ENCODE measurements around the gene RPL13. TPM values are rescaled to one million over a fixed set of nuclear protein-coding genes. Genes with fewer than 3 reads are reported as not detected.
A peak's percentile ranks its signal among the peaks of the same experiment; 100 is the strongest.

RPL13 gene
- total RNA-seq, 3 donors from 2014 or later, result 1,693 to 1,792 (median 1,717) TPM

DNA sequence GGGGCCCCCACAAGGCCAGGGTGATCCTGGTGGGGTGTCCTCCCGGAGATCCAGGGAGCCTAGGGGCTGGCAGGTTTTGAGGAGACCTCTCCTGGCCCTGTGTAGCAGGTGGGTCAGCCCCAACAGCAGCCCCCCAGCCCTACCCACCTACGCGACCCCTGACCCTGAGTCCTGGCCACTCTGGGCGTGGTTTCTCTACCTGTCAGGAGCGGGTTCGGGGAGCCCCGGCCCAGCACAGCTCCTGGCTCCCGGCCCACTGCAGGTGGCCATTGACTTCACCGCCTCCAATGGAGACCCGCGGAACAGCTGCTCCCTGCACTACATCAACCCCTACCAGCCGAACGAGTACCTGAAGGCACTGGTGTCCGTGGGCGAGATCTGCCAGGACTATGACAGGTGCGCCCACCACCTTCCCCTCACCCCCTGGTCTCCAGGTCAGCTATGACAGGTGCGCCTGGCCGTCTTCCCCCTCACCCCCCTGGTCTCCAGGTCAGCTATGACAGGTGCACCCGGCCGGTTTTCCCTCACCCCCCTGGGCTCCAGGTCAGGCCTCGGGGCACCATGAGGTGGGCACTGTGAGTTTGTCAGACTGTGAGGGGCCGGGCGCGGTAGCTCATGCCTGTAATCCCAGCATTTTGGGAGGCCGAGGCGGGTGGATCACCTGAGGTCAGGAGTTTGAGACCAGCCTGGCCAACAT is 28.1 kb downstream of the RPL13 start:
- no peaks in the 10 kb centered on the region for H3K36me3 ChIP-seq (ENCODE audit: low read depth)
- DNase-seq (no peak), ATAC-seq (no peak)
- TF ChIP-seq, protein P1, sequence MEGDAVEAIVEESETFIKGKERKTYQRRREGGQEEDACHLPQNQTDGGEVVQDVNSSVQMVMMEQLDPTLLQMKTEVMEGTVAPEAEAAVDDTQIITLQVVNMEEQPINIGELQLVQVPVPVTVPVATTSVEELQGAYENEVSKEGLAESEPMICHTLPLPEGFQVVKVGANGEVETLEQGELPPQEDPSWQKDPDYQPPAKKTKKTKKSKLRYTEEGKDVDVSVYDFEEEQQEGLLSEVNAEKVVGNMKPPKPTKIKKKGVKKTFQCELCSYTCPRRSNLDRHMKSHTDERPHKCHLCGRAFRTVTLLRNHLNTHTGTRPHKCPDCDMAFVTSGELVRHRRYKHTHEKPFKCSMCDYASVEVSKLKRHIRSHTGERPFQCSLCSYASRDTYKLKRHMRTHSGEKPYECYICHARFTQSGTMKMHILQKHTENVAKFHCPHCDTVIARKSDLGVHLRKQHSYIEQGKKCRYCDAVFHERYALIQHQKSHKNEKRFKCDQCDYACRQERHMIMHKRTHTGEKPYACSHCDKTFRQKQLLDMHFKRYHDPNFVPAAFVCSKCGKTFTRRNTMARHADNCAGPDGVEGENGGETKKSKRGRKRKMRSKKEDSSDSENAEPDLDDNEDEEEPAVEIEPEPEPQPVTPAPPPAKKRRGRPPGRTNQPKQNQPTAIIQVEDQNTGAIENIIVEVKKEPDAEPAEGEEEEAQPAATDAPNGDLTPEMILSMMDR (IDR thresholded peaks at IDR 0.05), result no peak
- H3K4me1 ChIP-seq (ENCODE audit: low read depth), result no peaks in the 10 kb centered on the region
- no peaks in the 10 kb centered on the region for H3K9me3 ChIP-seq
- no peak overlapping the region for H3K4me3 ChIP-seq
- intact Hi-C loops (cut with DNase I, micrococcal nuclease), result no loop called here

DNA sequence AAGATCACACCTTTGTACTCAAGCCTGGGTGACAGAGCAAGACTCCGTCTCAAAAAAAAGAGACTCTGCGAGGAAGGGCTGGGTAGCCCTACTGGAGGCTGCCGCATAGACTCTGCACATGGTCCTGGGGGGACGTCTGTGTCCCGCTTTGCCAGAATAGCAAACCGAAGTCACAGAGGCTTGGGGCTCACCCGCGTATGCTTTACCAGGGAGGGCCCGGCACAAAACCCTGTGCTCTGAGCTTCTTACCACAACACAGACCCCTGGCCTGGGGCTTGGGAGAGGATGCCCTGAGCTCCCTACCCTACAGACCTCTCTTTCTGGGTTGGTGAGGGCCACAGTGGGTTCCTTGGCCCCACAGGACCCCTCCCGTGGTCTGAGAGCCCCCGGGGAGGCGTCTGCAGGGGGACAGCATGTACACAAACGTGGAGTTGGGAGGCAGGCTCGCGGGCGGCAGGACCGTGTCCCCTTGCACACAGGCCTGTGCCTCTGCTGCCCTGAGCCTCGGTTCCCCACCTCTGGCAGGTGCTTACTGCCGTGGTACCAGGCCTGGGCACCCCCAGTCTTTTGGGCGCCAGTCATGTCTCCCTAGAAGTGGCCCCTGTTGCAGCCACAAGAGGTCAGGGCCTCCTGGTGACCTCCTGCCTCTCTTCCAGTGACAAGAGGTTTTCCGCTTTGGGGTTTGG is 28.9 kb downstream of the RPL13 start:
- no peaks in the 10 kb centered on the region for H3K9me3 ChIP-seq
- ATAC-seq (no peak), DNase-seq (no peak)
- TF ChIP-seq, protein P1 (IDR thresholded peaks at IDR 0.05), result no peak
- H3K36me3 ChIP-seq (ENCODE audit: low read depth), result no peaks in the 10 kb centered on the region
- H3K4me3 ChIP-seq, result no peak overlapping the region
- intact Hi-C loops (cut with DNase I, micrococcal nuclease), result no loop called here
- H3K4me1 ChIP-seq (ENCODE audit: low read depth), result no peaks in the 10 kb centered on the region

DNA sequence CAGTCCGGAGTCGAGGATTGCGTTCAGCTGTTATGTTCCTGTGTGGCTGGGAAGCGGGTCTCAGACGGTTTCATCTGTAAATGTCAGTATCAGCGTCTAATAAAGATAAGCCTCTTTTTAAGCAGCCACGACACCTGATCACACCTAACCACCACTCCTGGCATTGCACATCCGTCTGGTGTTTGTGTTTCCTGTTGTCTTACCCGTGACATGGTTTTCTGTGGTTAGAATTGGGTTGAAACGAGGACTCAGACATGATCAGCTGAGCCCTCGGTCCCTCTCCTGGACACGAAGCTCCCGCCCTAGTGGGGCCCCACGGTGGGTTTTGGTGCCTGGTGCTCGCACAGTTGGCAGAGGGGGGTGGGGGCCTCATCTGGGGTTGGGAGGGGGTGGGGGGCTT is 33.4 kb downstream of the RPL13 start:
- intact Hi-C loops (cut with DNase I, micrococcal nuclease), result no loop called here
- H3K4me1 ChIP-seq (ENCODE audit: low read depth), result no peaks in the 10 kb centered on the region
- no peaks in the 10 kb centered on the region for H3K36me3 ChIP-seq (ENCODE audit: low read depth)
- TF ChIP-seq, protein P1 (IDR thresholded peaks at IDR 0.05), result no peak
- no peak overlapping the region for H3K4me3 ChIP-seq
- peak; percentile 54 for ATAC-seq
- no peaks in the 10 kb centered on the region for H3K9me3 ChIP-seq
- no peak for DNase-seq

DNA sequence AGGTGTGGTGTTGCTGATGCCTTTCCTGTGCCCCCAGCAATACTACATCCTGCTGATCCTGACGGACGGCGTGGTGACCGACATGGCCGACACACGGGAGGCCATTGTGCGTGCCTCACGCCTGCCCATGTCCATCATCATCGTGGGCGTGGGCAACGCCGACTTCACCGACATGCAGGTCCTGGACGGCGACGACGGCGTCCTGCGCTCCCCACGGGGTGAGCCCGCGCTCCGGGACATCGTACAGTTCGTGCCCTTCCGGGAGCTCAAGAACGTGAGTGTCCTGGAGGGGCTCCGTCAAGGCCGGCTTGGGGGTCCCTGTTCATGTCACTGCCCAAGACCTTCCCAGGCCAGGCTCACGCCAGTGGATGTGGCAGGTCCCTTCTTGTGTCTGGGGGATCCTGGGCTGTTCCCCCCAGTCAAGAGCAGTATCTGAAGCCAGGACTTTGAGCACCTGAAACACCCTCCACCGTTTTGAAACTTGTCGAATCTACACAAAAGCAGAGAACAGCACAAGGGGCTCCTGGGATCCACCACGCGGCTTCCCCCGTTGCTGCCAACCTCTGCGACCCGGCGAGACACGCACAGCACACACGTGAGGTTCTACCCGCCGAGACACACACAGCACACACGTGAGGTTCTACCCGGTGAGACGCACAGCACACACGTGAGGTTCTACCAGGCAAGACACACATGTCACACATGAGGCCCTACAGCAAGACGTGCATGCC is 35.0 kb downstream of the RPL13 start:
- Histone ChIP-seq H3K9me3 (no peaks in the 10 kb centered on the region), H3K36me3 (ENCODE audit: low read depth) (no peaks in the 10 kb centered on the region), H3K4me1 (ENCODE audit: low read depth) (no peaks in the 10 kb centered on the region), H3K4me3 (no peak overlapping the region)
- intact Hi-C loops (cut with DNase I, micrococcal nuclease), result no loop called here
- TF ChIP-seq, protein P1 (IDR thresholded peaks at IDR 0.05), result no peak
- no peak for DNase-seq
- no peak for ATAC-seq

DNA sequence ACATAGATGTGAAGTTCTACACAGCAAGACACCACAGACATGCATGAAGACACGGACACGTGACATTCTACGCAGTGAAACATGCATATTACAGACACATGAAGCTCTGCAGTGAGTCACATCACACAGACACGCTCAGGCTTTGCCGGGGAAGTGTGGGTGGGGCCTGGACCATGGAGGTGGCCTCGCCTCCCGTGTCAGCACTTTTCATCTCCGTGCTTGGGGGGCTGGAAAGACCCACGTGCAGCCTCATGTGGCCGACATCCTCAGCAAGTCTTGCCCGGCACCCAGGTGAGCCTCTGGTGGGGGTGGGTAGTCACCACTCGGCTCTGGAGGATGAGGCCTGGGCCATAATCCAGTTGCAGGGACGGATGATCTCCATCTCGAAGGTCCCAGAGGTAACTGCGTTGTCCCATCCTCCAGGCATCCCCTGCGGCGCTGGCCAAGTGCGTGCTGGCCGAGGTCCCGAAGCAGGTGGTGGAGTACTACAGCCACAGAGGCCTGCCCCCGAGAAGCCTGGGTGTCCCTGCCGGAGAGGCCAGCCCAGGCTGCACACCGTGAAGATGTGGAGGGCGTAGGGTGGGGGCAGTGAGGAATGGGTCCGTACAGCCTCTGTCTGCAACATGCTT is 35.7 kb downstream of the RPL13 start:
- H3K36me3 ChIP-seq (ENCODE audit: low read depth), result no peaks in the 10 kb centered on the region
- intact Hi-C loops (cut with DNase I, micrococcal nuclease), result no loop called here
- no peak overlapping the region for H3K4me3 ChIP-seq
- no peak for DNase-seq
- no peak for ATAC-seq
- H3K9me3 ChIP-seq, result no peaks in the 10 kb centered on the region
- TF ChIP-seq, protein P1 (IDR thresholded peaks at IDR 0.05), result no peak
- H3K4me1 ChIP-seq (ENCODE audit: low read depth), result no peaks in the 10 kb centered on the region
